Measurements from ENCODE around the gene LEMD2.

LEMD2 gene

DNA sequence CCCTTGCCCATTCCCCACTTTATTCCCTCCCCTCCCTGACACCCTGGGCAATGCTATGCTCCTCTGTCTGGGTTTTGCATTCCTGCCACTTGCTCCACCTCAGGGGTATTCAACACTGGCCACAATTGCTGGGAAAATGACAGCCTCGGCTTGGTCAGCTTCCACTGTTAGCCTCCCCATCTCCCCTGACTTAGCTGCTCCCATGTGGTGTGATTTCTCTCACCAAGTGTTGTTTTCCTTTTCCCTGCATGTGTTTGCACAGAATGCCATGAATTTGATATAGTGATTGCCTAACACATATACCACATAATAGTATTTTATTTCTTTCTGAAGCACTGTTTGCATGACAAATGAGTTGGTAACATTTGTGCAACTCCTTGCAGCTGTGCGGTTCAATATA, 1.4 kb upstream of the LEMD2 start:
- Histone ChIP-seq H2AFZ (ENCODE audit: low read length) (no peak overlapping the region), H3K27me3 (ENCODE audit: insufficient read depth, low read length) (no peaks in the 10 kb centered on the region), H3K79me2 (ENCODE audit: insufficient read depth, low read length) (no peaks in the 10 kb centered on the region), H3K27ac (ENCODE audit: low read depth, low read length, poor library complexity, severe bottlenecking) (no peak overlapping the region), H4K20me1 (ENCODE audit: insufficient read depth, low read length) (no peaks in the 10 kb centered on the region), H3K36me3 (ENCODE audit: insufficient read depth, low read length) (peaks cover 3% of the 10 kb centered on the region; the same call in 1 of the 2 replicates), H3K4me3 (ENCODE audit: low read depth, low read length, poor library complexity, severe bottlenecking) (no peak overlapping the region), H3K9ac (ENCODE audit: low read length) (no peak overlapping the region), H3F3A (ENCODE audit: insufficient read depth, low read length) (no peaks in the 10 kb centered on the region), H3K4me2 (ENCODE audit: low read length) (no peak overlapping the region), H3K4me1 (ENCODE audit: insufficient read depth, low read length, severe bottlenecking) (peaks cover 27% of the 10 kb centered on the region), H3K9me3 (ENCODE audit: low read length) (no peaks in the 10 kb centered on the region), H3K9me2 (ENCODE audit: low read depth, low read length) (no peaks in the 10 kb centered on the region)
- TF ChIP-seq EZH2 (IDR thresholded peaks at IDR 0.05; ENCODE audit: borderline replicate concordance, low read length) (no peak), CTCF (IDR thresholded peaks at IDR 0.05; ENCODE audit: low read length) (no peak)

GRCh38 chr6:33789550-33789895, 593 bp upstream of the LEMD2 start:
- Histone ChIP-seq H4K20me1 (ENCODE audit: insufficient read depth, low read length) (no peaks in the 10 kb centered on the region), H3K4me3 (ENCODE audit: low read depth, low read length, poor library complexity, severe bottlenecking) (peak overlapping the region; percentile 99), H3K9ac (ENCODE audit: low read length) (no peak overlapping the region), H3K4me2 (ENCODE audit: low read length) (peak overlapping the region; percentile 24; the same call in 1 of the 2 replicates), H3K9me3 (ENCODE audit: low read length) (no peaks in the 10 kb centered on the region), H3K36me3 (ENCODE audit: insufficient read depth, low read length) (peaks cover 8% of the 10 kb centered on the region; the same call in 1 of the 2 replicates), H3K79me2 (ENCODE audit: insufficient read depth, low read length) (no peaks in the 10 kb centered on the region), H3K9me2 (ENCODE audit: low read depth, low read length) (no peaks in the 10 kb centered on the region), H3K27me3 (ENCODE audit: insufficient read depth, low read length) (no peaks in the 10 kb centered on the region), H3K4me1 (ENCODE audit: insufficient read depth, low read length, severe bottlenecking) (peaks cover 30% of the 10 kb centered on the region), H2AFZ (ENCODE audit: low read length) (peak overlapping the region; percentile 87; the same call in 1 of the 2 replicates), H3F3A (ENCODE audit: insufficient read depth, low read length) (no peaks in the 10 kb centered on the region), H3K27ac (ENCODE audit: low read depth, low read length, poor library complexity, severe bottlenecking) (no peak overlapping the region)
- TF ChIP-seq EZH2 (IDR thresholded peaks at IDR 0.05; ENCODE audit: borderline replicate concordance, low read length) (no peak), CTCF (IDR thresholded peaks at IDR 0.05; ENCODE audit: low read length) (no peak)

DNA sequence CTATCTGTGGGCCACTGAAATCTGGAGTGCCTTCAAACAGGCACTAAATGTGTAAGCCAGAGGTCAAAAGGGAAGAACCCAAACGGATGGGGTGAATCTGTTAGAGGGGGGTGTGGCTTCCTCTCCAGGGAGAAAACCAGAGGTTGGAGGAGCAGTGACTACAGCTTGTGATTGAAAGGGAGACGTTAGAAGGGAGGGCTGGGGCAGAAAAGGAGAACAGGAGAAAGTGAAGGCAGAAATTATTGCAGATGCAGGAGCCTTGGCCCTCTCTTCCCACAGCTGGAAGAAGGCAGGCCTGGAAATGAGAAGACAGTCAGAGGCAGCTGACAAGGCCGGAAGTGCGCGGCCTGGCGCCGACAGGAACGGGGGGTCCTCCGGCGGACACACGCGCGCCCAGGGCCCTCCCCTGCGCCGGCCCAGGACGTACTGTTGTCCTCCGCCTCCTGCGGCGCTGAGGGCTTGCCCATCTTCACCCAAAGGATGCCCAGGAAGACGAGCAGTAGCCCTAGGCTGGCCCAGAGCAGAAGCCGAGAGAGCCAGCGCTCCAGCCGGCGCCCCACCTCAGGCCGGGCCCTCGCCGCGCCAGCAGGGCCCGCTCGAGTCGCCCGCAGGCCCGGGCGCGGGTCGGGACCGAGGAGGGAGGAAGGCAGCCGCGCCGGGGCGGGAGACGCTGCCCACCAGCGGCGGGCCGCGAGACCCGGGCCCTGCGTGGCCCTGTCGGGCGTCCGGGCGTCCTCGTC, 806 bp downstream of the LEMD2 start:
- H3K9ac ChIP-seq (ENCODE audit: low read length) = peak overlapping the region; percentile 96
- H4K20me1 ChIP-seq (ENCODE audit: insufficient read depth, low read length) = no peaks in the 10 kb centered on the region
- H3K27ac ChIP-seq (ENCODE audit: low read depth, low read length, poor library complexity, severe bottlenecking) = no peak overlapping the region
- no peaks in the 10 kb centered on the region for H3F3A ChIP-seq (ENCODE audit: insufficient read depth, low read length)
- peaks cover 30% of the 10 kb centered on the region for H3K4me1 ChIP-seq (ENCODE audit: insufficient read depth, low read length, severe bottlenecking)
- no peaks in the 10 kb centered on the region for H3K27me3 ChIP-seq (ENCODE audit: insufficient read depth, low read length)
- TF ChIP-seq CTCF (IDR thresholded peaks at IDR 0.05; ENCODE audit: low read length) (no peak), EZH2 (IDR thresholded peaks at IDR 0.05; ENCODE audit: borderline replicate concordance, low read length) (no peak)
- H3K9me3 ChIP-seq (ENCODE audit: low read length) = no peaks in the 10 kb centered on the region
- peak overlapping the region; percentile 99 for H3K4me3 ChIP-seq (ENCODE audit: low read depth, low read length, poor library complexity, severe bottlenecking)
- H3K79me2 ChIP-seq (ENCODE audit: insufficient read depth, low read length) = no peaks in the 10 kb centered on the region
- H3K36me3 ChIP-seq (ENCODE audit: insufficient read depth, low read length) = peaks cover 19% of the 10 kb centered on the region; the same call in 1 of the 2 replicates
- H2AFZ ChIP-seq (ENCODE audit: low read length) = no peak overlapping the region
- H3K9me2 ChIP-seq (ENCODE audit: low read depth, low read length) = no peaks in the 10 kb centered on the region
- H3K4me2 ChIP-seq (ENCODE audit: low read length) = peak overlapping the region; percentile 89

All from OCI-LY1 (cell line).